HG02571 (cell line): Measurements from ENCODE around the gene CCDC30.
"Not testable (repeated sequence)": the region's sequence is repeated elsewhere in the genome, so short reads cannot be mapped to it uniquely, and the experiment has no call there.

Source experiments
- ATAC-seq: cut with Tn5 transposase; IDR thresholded peaks from one replicate; pipeline ENCODE4 v1.9.1; 2021; ENCODE audit warnings: mild to moderate bottlenecking, moderate library complexity; ENCODE audit not compliant: unreplicated experiment

The CCDC30 gene

GRCh38 chr1:42450061-42450460 lies 13.0 kb upstream of the CCDC30 start:
- ATAC-seq, result no peak

GRCh38 chr1:42453386-42453785 lies 9.7 kb upstream of the CCDC30 start:
- ATAC-seq, result no peak

- no peak for ATAC-seq
Observed at GRCh38 chr1:42454403-42454802, 8.7 kb upstream of the CCDC30 start.

- ATAC-seq, result peak; percentile 80
Observed at GRCh38 chr1:42456010-42456753, 6.9 kb upstream of the CCDC30 start, which contains the start of the genes PPCS and ZMYND12. PPCS (plus strand) TSS chr1:42456543; CDS start chr1:42456566, 23 bp downstream. ZMYND12 (minus strand) TSS chr1:42456022; CDS start chr1:42455997, 25 bp downstream.

- ATAC-seq, result peak; percentile 46
Observed at GRCh38 chr1:42456754-42457089, 6.4 kb upstream of the CCDC30 start.

GRCh38 chr1:42461196-42461595 lies 1.9 kb upstream of the CCDC30 start:
- ATAC-seq, result no peak

- ATAC-seq, result no peak
Observed at GRCh38 chr1:42463921-42464320, 835 bp downstream of the CCDC30 start.

GRCh38 chr1:42466030-42466429 lies 2.9 kb downstream of the CCDC30 start:
- no peak for ATAC-seq

- ATAC-seq, result no peak
Observed at GRCh38 chr1:42469727-42470126, 6.6 kb downstream of the CCDC30 start.

- no peak for ATAC-seq
Observed at GRCh38 chr1:42476605-42477004, 13.5 kb downstream of the CCDC30 start.

- ATAC-seq, result not testable (repeated sequence)
Observed at GRCh38 chr1:42477354-42477753, 14.3 kb downstream of the CCDC30 start.

GRCh38 chr1:42477775-42478174 lies 14.7 kb downstream of the CCDC30 start:
- no peak for ATAC-seq

GRCh38 chr1:42479621-42480020 lies 16.5 kb downstream of the CCDC30 start:
- ATAC-seq, result no peak

- ATAC-seq, result no peak
Observed at GRCh38 chr1:42480921-42481320, 17.8 kb downstream of the CCDC30 start.

- ATAC-seq, result no peak
Observed at GRCh38 chr1:42482635-42483153, 19.6 kb downstream of the CCDC30 start.

- ATAC-seq, result no peak
Observed at GRCh38 chr1:42484382-42484781, 21.3 kb downstream of the CCDC30 start.

- ATAC-seq, result no peak
Observed at GRCh38 chr1:42490237-42490636, 27.2 kb downstream of the CCDC30 start.

- not testable (repeated sequence) for ATAC-seq
Observed at GRCh38 chr1:42502031-42502430, 38.9 kb downstream of the CCDC30 start.

- no peak for ATAC-seq
Observed at GRCh38 chr1:42504535-42505128, 41.5 kb downstream of the CCDC30 start.

GRCh38 chr1:42506576-42506975 lies 43.5 kb downstream of the CCDC30 start:
- ATAC-seq, result no peak

- not testable (repeated sequence) for ATAC-seq
Observed at GRCh38 chr1:42511581-42512155, 48.6 kb downstream of the CCDC30 start.

- ATAC-seq, result no peak
Observed at GRCh38 chr1:42518908-42519307, 55.8 kb downstream of the CCDC30 start.
